Sciatic nerve (tissue), 2 donors: ENCODE measurements around the gene KRT5. TPM values are rescaled to one million over a fixed set of nuclear protein-coding genes. Genes with fewer than 3 reads are reported as not detected.
A peak's percentile ranks its signal among the peaks of the same experiment; 100 is the strongest.
"Not testable (repeated sequence)": the region's sequence is repeated elsewhere in the genome, so short reads cannot be mapped to it uniquely, and the experiment has no call there.

Experiments used
- ATAC-seq: fragments of 200-7000 bp; cut with Tn5 transposase; one replicate; pipeline ENCODE4 v1.9.1; 2020; ENCODE audit warnings: mild to moderate bottlenecking, moderate library complexity
- DNase-seq: peaks from one replicate; pipeline ENCODE4 v3.0.0-alpha.2; 2020; ENCODE audit warnings: low spot score
- intact Hi-C: fragments of 100-400 bp; cut with DNase I; formaldehyde crosslinking; loops from one replicate; pipeline ENCODE4 v1.14.2; 2022
- total RNA-seq: library from RNA; stranded (reverse); fragmentation: NEBNext Ultra II Directional; extraction: Animal tissue kit (Norgen Biotek cat#: 25700); gene quantifications from one replicate; pipeline ENCODE4 v1.2.1, GENCODE V29; 2021
- donor health status: DM: no; HTN: no; CAD: no.
- donor health status: DM: no; HTN: no; CAD: no.

The KRT5 gene
- total RNA-seq, 1 donor from 2014 or later = 2.6 TPM

GRCh38 chr12:52501490-52501889, 18.7 kb downstream of the KRT5 start:
- ATAC-seq (no peak), DNase-seq (no peak)
- intact Hi-C loops = no loop called here

- DNase-seq, intact Hi-C loops, ATAC-seq: not testable (repeated sequence)
These were observed 19.6 kb downstream of the KRT5 start for GRCh38 chr12:52500574-52500973.

- intact Hi-C loops = no loop called here
- DNase-seq (no peak), ATAC-seq (no peak)
These were observed 20.2 kb downstream of the KRT5 start for GRCh38 chr12:52499806-52500560.

GRCh38 chr12:52498946-52499345, 21.2 kb downstream of the KRT5 start:
- intact Hi-C loops = no loop called here
- DNase-seq = no peak

DNA sequence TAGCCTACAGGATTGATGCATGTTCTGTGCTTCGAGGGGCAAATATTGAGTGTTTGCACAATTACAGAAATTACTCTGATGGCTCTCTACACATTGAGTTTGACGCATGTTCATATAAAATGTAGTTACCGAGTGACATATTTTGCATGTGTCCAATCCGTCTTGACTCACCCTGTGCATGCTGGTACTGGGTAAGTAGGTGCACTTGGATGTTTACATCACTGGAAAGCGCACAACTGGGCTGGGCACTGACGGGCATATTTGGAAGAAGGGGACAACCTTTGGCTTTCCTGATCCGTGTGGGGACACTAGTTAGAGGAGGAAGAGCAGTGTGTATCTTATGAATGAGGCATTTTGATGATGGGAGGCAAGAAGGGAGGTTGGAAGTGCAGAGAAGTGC, 22.2 kb downstream of the KRT5 start:
- DNase-seq = no peak
- ATAC-seq = no peak

More at GRCh38 chr12:52498946-52499345, 21.2 kb downstream of the KRT5 start:
- ATAC-seq = no peak

GRCh38 chr12:52496590-52497071, 23.6 kb downstream of the KRT5 start:
- intact Hi-C loops = no loop called here
- no peak for DNase-seq
- peak; percentile 76 for ATAC-seq

More for the DNA sequence above, 22.2 kb downstream of the KRT5 start:
- intact Hi-C loops = no loop called here

DNA sequence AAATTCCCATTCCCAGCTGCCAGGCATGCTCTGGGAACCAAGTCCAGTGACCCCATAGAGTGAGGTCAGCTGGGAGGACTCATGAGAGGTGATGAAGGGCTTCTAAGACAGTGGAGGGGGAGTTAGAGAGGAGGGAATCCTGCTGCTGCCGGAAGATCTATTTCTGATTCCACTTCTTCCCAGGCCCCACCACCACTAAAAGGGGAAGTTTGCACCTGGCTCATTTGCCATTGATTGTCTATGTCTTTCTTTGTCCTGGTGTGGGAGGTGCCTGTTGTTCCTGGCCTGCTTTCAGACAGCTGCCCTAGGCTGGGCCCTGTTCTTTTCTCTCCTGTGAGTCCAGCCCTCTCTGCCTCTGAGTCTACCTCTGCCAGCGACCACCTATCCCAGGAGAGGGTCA, 24.1 kb downstream of the KRT5 start:
- ATAC-seq = peak; percentile 27

DNA sequence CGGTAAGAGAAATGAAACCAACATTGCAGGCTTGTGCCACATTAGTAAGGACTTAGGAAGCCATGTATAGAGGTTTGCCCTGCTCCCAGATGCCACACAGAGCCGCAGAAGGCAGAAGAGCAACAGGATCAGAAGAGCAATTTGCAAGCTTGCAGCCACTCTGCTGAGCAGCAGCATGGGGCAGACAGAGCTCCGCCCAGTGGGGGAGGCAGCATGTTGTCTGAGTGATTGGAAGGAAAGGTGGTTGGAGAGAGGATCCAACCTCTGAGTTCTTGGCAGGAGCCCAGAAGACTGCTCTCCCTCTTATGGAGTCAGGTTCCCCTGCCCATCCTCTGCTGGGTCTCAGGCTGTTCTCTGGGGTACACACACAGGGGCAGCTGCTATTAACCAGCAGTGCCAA, 24.8 kb downstream of the KRT5 start:
- no peak for DNase-seq
- peak; percentile 30 for ATAC-seq
- intact Hi-C loops = no loop called here

More for the DNA sequence above, 24.1 kb downstream of the KRT5 start:
- no peak for DNase-seq
- intact Hi-C loops = no loop called here

DNA sequence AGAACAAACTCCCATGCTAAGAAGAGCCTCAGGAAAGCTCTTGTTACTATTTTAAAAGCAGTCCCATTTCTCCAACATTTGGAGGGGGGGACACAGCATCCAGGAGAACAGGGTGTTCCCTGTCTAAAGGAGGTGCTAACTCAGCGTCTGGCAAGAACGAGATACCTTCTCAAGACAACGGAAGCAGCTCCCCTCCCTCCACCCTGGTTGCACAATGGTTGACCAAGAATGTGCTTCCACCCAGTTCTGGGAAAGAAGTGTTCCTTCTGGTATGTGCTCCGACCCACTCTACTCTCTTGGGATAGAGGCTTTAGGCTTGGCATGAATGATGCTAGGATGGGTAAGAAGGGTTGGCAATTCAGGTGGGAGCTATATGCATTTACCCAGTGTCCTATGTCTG, 25.7 kb downstream of the KRT5 start:
- no peak for DNase-seq
- ATAC-seq = peak; percentile 85
- intact Hi-C loops = no loop called here

DNA sequence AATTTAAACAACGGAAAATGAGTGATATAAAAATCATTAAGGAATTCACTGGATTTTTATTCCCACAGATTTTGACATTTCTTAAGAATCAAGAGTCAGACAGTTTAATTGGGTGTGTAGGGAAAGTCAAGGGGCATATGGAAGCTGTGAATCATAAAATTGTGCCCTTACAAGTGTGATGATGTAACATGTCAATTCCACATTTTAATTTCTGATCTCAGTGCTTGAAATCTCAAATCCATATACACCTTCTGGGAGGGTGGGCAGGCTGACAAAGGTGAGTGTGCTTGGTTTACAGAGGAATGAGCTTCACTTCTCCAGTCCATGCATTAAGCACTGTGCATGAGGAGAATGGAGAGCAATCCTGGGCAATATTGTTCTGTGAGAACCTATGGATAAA, 26.1 kb downstream of the KRT5 start:
- ATAC-seq = no peak
- DNase-seq = no peak
- intact Hi-C loops = no loop called here

DNA sequence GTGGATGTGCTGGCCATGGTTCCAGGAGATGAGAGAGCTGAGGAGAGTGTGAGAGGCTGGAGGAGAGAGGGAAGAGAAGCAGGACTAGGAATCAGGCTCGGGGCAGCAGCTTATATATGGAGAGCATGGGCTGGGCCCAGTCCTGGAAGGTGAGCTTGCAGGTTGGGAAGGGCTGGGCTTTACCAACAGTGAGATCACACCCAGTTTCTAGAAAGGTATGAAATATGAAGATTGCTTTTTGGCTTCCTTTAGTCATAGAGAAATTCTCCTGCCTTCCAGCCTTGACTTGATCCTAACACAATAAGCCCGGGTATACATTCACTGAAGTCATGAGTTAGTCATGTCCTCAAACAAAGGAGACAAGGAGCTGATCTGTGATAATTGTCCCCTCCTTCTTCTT, 27.0 kb downstream of the KRT5 start, which contains the start of gene KRT6A:
KRT6A (minus strand) TSS at position 86 of the 400 bp plus-strand sequence; CDS start at position 17, 69 bp downstream.
- ATAC-seq (no peak), DNase-seq (no peak)
- intact Hi-C loops = no loop called here

- DNase-seq, ATAC-seq, intact Hi-C loops: not testable (repeated sequence)
These were observed 27.8 kb downstream of the KRT5 start for GRCh38 chr12:52492405-52492804.

- DNase-seq, intact Hi-C loops, ATAC-seq: not testable (repeated sequence)
These were observed 28.7 kb downstream of the KRT5 start for GRCh38 chr12:52491495-52491894.

- DNase-seq = no peak
- ATAC-seq = no peak
- intact Hi-C loops = no loop called here
These were observed 31.5 kb downstream of the KRT5 start for GRCh38 chr12:52488736-52489135.

- ATAC-seq, DNase-seq, intact Hi-C loops: not testable (repeated sequence)
These were observed 32.3 kb downstream of the KRT5 start for GRCh38 chr12:52487744-52488443.

DNA sequence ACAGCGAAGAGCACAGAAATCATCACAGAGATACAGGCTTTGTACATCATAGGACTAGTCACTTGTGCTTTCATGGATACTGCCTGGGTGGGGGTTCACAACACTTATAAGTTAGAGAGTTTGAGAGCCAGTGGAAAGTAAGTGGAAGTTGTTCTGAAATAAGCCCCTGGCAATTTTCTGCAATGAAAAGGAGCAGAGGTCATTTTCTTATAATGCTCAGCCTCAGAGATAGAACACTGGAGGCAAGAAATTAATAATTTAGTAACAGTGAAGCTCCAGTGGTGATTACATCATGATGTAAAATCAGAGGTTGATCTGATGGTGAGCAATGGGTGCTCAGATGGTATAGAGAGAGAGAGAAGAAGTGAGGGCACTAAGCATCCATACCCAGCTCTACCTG, 33.0 kb downstream of the KRT5 start:
- intact Hi-C loops = no loop called here
- ATAC-seq (no peak), DNase-seq (no peak)

- DNase-seq = no peak
- ATAC-seq = no peak
- intact Hi-C loops = no loop called here
These were observed 33.8 kb downstream of the KRT5 start for GRCh38 chr12:52486166-52487105.

- ATAC-seq (no peak), DNase-seq (no peak)
- intact Hi-C loops = no loop called here
These were observed 40.1 kb downstream of the KRT5 start for GRCh38 chr12:52480073-52480472.

DNA sequence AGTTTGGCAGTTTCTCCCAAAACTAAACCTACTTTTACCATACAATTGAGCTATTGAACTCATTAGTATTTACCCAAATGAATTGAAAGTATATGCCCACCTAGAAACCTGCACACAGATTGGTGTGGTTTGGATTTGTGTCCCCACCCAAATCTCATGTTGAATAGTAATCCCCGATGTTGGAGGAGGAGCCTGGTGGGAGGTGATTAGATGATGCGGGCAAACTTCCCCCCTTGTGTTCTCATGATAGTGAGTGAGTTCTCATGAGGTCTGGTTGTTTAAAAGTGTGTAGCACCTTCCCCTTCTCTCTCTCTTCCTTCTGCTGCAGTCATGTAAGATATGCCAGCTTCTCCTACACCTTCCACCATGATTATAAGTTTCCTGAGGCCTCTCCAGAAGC, 42.5 kb downstream of the KRT5 start:
- no peak for DNase-seq
- no peak for ATAC-seq
- intact Hi-C loops = no loop called here
